GM12874 (cell line): ENCODE data around the gene HOXA6.

Experiments used
- TF ChIP-seq, protein P1 (sequence below): IDR thresholded peaks from 2 replicates; pipeline ENCODE4 v1.5.1; 2011; ENCODE audit warnings: low read depth, mild to moderate bottlenecking, control low read depth, low read length, moderate library complexity; ENCODE audit not compliant: insufficient read depth

The HOXA6 gene

GRCh38 chr7:27169658-27170425 is 22.3 kb upstream of the HOXA6 start:
- TF ChIP-seq, protein P1, sequence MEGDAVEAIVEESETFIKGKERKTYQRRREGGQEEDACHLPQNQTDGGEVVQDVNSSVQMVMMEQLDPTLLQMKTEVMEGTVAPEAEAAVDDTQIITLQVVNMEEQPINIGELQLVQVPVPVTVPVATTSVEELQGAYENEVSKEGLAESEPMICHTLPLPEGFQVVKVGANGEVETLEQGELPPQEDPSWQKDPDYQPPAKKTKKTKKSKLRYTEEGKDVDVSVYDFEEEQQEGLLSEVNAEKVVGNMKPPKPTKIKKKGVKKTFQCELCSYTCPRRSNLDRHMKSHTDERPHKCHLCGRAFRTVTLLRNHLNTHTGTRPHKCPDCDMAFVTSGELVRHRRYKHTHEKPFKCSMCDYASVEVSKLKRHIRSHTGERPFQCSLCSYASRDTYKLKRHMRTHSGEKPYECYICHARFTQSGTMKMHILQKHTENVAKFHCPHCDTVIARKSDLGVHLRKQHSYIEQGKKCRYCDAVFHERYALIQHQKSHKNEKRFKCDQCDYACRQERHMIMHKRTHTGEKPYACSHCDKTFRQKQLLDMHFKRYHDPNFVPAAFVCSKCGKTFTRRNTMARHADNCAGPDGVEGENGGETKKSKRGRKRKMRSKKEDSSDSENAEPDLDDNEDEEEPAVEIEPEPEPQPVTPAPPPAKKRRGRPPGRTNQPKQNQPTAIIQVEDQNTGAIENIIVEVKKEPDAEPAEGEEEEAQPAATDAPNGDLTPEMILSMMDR, result no peak

DNA sequence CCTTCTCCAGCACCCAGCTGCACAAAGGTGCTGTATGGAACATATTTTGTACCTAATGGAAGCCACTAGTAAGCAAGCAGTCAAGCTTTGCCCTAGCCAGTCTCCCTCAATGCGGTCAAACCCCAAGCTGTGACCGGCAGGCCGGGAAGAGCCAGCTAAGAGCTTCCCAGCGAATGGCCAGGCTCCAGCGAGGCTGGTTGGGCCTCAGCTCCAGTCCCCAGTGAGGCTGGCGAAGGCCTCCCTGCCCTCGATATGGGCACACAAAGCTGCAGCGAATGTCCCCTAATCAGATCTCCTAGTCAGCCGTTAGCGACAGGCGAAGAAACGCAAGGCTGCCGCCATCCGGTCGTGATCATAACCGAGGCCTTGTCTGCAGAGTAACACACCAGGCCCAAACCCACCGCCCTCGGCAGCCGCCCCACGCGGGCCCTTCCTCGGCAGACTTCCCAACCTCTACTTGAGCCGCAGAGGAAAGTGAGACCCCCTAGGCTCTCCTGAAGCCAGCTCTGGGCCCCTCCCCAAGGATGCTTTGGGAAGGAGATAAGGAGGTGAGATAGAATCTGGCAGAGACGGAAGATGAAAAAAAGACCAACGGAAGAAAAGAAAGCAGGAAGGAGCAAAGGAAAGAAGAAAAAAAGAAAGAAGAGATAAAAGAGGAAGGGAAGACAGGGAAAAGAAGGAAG is 20.8 kb upstream of the HOXA6 start:
- TF ChIP-seq, protein P1, result no peak

- TF ChIP-seq, protein P1, result no peak
These were observed 20.3 kb upstream of the HOXA6 start for GRCh38 chr7:27167916-27168264.

- TF ChIP-seq, protein P1, result no peak
These were observed 19.2 kb upstream of the HOXA6 start for GRCh38 chr7:27166531-27167505.

GRCh38 chr7:27165996-27166530 is 18.5 kb upstream of the HOXA6 start:
- TF ChIP-seq, protein P1, result no peak

- TF ChIP-seq, protein P1, result no peak
These were observed 17.8 kb upstream of the HOXA6 start, which contains the start of gene HOXA9 for GRCh38 chr7:27165089-27165995. Gene HOXA9, minus strand, starts transcription at chr7:27165537. Its CDS starts 80 bp downstream, at chr7:27165457.
